Heart left ventricle (tissue), 13 donors: ENCODE measurements around the gene SLC22A12.

Experiments
- CTCF ChIP-seq, 12 donors: fragments of 200-600 bp; sonication (generic) in 4 of 12; IDR thresholded peaks; one replicate each; pipeline versions ENCODE4 v1.5.0 to v1.8.0; 2018 to 2022; ENCODE audit warnings: antibody characterized with exemption in 12 of 12, mild to moderate bottlenecking in 5 of 12
- POLR2A ChIP-seq, 2 donors: fragments of 450-650 bp; IDR thresholded peaks; one replicate each; pipeline ENCODE4 v1.6.1; 2017; ENCODE audit warnings: antibody characterized with exemption in 2 of 2, mild to moderate bottlenecking in 2 of 2, moderate library complexity in 2 of 2
- donor health status: ischemic (EF 13 %, LVEDD 7.1; RV severe dilation, severe dysfunction).
- donor health status: DM: no; HTN: yes; CAD: no.
- donor health status: DM: no; HTN: no; CAD: no.
- donor health status: ischemic (EF 25% LVEDD 6.9; RV normal size, moderate dysfunction).
- donor health status: ischemic (EF 25% LVEDD 5.7; RV mildly dilated, moderate dysfunction).
- donor health status: ischemic (EF 35%, LVEDD 5.7; RV mildly dilated, moderate dysfunction).
- donor health status: nonischemic (EF 11% LVEDD 7.7; RV severe dilation, severe dysfunction).
- donor health status: DM: yes; HTN: yes; CAD: no.
- donor health status: PGD.
- donor health status: ischemic (EF 29% LVEDD 5.4; RV normal size, mild dysfunction).
- donor health status: nonischemic (EF 23%, LVEDD 6.1; RV moderate dilation, normal function).

GRCh38 chr11:64571050-64571409, 20.0 kb upstream of the SLC22A12 start:
- no peak for TF ChIP-seq CTCF (IDR thresholded peaks at IDR 0.05)
- no peak for TF ChIP-seq POLR2A (IDR thresholded peaks at IDR 0.05)
